HG03575 (cell line): ENCODE results near the gene POGK.
"Not testable (repeated sequence)": the region's sequence is repeated elsewhere in the genome, so short reads cannot be mapped to it uniquely, and the experiment has no call there.

Source experiments
- ATAC-seq: cut with Tn5 transposase; IDR thresholded peaks from one replicate; pipeline ENCODE4 v1.9.1; 2021; ENCODE audit not compliant: unreplicated experiment, insufficient number of reproducible peaks, low FRiP score; ENCODE audit errors: extremely low read depth

The POGK gene, protein sequence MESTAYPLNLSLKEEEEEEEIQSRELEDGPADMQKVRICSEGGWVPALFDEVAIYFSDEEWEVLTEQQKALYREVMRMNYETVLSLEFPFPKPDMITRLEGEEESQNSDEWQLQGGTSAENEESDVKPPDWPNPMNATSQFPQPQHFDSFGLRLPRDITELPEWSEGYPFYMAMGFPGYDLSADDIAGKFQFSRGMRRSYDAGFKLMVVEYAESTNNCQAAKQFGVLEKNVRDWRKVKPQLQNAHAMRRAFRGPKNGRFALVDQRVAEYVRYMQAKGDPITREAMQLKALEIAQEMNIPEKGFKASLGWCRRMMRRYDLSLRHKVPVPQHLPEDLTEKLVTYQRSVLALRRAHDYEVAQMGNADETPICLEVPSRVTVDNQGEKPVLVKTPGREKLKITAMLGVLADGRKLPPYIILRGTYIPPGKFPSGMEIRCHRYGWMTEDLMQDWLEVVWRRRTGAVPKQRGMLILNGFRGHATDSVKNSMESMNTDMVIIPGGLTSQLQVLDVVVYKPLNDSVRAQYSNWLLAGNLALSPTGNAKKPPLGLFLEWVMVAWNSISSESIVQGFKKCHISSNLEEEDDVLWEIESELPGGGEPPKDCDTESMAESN

DNA sequence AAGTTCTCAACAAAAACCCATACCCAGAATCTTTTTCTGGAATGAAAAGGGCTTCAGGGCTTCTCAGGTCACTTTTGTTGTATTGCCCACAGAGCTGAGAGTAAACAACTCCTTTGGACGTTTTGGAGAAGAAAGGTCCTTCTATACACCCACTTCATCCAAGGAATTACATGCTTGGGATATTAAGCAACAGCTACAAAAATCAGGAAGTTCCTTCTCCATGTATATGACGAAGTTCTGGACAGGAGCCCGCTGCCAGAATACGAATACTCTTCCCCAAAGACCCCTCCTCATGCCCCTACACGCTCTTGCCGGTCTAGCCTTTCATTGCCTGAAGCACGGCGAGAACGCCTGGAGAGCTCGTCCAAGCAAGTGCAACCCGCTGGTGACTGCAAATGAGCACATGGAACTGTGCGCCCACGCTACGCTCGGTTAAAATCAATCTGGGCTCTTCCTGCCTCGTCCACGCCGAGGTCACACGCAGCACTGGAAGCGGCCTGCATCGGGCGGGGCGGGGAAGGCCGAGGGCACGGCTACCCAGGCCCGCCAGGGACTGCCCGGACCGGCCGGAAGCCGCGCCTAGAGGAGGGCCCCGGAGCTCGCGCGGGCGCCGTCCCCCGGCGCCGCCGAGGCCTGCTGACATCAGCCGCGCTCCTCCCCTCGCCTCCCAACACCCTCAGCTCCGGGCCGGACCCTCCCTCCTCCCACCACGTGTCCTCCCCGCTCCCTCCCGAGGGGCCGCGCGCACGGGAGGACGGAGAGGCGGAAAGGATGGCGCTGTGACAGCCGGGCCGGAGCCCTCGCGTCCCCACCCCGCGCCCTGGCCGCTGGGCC is at the start of gene POGK:
Gene POGK (plus strand): TSS at position 710 of the 834 bp plus-strand sequence. CDS start 1,482 bp downstream, outside the sequence.
- peak; percentile 74 for ATAC-seq

DNA sequence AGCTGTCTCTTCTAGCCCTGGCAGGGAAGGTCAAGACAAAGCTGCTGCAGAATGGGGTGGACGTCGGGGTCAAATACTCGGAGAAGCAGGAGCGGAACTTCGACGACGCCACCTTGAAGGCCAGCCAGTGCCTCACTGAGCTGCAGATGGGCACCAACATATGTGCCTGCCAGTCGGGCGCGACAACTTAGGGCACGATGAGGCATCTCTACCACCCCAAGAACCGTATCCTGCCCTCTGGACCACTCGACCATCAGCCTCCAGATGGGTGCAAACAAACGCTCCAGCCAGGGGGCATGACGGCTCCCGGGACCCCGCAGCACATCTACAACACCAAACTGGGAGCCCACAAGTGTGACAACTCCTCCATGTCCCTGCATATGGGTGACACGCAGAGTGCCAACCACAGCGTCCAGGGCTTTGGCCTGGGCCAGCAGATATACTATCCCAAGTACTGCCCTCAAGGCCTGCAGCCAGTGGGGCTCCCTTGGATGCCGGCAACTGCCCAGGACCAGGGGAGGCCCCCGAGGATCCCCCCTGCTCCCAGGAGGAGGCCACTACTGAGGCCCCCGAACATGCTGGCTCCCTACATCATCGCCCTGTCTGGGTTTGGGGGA is 42.5 kb upstream of the POGK start:
- ATAC-seq: no peak

DNA sequence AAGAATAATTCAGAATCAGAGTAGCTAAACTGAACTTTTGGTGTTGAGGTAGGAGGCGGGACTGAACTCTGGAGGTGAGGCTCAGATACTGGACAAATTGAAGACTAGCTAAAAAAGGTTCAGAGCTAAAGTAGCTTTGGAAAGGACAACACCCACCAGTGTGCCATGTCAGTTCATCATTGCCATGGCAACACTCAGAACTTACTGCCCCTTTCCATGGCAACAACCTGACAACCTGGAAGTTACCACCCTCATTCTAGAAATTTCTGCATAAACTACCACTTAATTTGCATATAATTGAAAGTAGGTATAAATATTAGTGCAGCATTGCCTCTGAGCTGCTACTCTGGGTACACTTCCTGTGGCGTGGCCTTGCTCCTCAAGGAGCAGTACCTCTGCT is 30.3 kb upstream of the POGK start:
- no peak for ATAC-seq

DNA sequence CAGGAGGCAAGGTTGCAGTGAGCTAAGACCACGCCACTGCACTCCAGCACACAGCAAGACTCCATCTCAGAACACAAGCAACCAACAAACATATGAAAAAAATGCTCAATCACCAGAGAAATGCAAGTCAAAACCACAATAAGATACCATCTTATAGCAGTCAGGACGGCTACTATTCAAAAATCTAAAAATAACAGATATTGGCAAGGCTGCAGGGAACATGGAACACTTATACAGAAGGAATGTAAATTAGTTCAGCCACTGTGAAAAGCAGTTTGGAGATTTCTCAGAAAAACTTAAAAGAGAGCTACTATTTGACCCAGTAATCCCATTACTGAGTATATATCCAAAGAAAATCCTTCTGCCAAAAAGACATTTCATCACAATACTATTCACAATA is 27.6 kb upstream of the POGK start:
- ATAC-seq: no peak

DNA sequence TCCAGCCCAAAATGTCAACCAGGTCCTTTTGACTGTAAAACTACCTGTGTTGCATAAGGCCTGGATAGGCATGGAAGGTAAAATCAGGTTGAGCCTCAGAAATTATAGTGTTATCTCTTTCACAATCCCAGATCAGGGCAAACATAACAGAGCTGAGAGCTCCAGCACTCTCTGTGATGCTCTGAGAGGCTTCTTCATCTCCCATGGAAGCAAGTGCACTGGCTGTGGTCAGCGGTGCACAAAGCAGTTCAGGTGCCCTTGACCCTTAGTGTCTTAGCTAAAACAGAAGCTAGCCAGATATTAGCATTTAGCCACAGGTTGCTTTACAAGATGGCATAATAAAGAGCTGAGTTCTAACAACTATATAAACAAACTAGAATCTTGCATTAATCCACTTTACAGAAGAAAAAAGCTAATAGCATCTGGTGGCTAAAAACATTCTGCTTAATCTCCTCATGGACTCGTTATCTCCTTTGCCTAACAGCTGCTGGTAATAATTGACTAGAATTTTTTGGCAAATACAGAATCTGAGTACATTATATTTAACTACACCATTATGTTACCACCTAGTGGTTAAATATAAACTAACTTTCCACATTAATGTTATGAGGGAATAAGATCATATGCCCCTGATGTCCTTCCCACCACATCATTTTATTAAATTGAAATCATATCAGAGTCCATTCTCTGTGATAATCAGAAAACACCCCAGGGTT is 25.6 kb upstream of the POGK start:
- no peak for ATAC-seq

DNA sequence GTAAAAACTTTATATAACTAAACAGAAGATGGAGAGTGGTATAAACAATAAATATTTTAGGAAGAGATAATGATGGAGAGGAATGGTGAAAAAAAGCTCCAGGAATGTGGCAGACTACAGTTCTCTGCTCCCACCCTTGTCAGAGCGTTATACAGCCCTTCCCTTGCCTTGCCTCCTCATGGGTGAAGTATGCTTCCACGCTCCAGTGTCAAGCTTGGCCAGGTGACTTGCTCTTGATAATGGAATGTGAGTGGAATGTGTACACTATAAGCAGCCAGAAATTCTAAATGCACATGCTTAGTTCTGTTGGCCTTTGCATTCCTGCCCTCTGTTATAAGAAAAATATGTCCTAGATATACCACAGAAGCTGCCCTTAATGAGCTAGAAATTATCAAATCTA is 24.7 kb upstream of the POGK start:
- ATAC-seq: no peak

DNA sequence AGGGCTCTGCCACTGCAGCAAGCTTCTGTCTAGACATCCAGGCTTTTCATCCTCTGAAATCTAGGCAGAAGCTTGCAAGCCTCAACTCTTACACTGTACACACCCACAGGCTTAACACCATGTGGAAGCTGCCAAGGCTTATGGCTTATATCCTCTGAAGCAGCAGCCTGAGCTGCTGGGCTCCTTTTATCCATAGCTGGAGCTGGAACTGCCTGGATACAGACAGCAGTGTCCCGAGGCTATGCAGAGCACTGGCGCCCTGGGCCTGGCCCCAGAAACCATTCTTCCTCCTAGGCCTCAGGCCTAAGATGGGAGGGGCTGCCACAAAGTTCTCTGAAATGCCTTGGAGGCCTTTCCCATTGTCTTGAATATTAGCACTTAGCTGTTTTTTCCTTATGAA is 19.3 kb upstream of the POGK start:
- ATAC-seq: no peak

DNA sequence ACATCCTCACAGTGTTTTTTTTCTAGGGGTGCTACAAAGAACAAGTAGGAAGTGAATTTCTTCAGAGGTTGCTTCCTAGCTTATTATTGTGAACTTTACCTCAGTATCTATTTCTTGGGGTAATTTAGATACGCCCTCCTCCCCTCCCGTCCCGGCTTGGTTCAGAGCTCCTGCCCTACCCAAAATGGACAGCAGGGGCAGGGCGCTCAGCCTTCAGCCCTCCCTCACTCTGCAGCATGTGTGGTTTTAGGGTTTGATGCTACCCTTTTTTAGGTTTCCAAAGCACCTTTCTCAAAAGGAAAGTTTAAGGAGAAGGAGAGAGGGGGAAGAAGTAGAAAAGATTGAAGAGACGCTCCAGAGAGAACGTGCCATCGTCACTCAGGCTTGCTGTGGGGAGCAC is 16.9 kb upstream of the POGK start:
- no peak for ATAC-seq

DNA sequence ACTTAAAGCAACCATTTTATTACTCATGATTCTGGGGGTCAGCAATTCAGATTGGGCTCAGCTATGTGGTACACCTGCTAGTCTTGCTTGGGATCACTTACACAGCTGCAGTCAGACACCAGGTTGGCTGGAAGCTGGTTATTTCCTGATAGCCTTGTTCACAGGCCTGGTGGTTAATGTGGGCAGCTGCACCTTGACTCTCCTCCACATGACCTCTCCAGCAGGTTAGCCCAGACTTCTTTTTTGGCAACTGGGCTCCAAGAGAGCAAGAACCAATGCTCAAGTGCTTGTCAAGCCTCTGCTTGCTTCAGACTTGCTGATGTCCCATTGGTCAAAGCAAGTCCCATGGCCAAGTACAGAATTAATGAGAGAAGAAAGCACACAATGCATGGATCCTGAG is 11.8 kb upstream of the POGK start:
- no peak for ATAC-seq

DNA sequence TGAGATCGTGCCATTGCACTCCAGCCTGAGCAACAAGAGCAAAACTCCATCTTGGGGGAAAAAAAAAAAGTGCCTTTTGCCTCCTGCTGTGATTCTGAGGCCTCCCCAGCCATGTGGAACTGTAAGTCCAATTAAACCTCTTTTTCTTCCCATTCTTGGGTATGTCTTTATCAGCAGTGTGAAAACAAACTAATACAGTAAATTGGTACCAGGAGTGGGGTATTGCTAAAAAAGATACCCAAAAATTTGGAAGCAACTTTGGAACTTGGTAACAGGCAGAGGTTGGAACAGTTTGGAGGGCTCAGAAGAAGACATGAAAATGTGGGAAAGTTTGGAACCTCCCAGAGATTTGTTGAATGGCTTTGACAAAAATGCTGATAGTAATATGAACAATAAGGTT is 9.5 kb upstream of the POGK start:
- ATAC-seq: not testable (repeated sequence)

DNA sequence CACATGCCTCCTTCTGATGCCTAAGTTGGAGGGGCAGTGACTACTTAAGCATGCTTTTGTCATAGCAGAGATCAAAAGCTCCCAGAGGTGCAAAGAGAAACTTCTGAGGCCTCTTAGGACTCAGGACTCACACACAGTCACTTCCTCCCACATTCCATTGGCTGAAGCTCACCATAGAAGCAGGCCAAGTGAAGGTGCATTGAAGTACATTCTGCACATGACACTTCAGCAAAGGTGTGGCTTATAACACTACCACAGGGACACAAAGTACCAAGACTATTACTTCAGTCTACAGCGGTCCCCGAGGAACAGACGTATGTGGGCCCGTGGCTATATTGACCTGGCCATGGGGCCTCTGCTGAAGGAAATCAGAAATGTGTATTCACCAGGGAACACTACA is 2.5 kb upstream of the POGK start:
- ATAC-seq: no peak

DNA sequence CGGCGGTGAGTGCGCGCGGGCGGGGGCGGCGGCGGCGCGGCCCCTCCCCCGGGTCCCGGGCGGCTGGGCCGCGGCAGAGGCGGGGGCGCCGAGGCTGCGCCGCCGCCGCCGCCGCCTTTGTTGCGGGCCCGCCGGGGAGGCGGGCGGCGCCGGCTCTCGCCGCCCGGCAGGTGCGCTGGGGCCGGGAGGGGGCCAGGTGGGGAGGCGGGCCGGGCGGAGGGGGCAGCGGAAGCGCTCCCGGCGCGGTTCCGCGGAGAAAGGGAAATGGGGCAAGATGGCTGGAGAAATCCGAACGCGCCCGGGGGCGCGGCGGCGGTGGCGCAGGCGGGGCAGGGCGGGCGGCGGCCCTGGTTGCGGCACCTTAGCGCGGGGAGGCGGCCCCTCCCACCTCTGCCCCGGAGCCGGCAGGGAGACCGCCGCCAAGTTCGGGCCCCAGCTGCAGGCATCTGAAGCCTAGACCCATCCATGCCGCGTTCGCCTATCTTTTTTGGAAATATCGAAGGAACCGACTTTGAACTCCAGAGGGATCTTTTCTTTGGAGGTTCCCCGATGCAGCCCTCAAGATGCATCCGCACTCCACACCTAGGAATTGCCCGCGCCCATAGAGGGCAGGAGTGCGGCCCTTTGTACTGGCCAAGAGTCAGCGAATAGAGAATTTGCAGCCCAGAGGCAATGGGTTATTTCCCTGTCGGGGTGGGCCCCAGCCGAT is 479 bp downstream of the POGK start:
- ATAC-seq: no peak

DNA sequence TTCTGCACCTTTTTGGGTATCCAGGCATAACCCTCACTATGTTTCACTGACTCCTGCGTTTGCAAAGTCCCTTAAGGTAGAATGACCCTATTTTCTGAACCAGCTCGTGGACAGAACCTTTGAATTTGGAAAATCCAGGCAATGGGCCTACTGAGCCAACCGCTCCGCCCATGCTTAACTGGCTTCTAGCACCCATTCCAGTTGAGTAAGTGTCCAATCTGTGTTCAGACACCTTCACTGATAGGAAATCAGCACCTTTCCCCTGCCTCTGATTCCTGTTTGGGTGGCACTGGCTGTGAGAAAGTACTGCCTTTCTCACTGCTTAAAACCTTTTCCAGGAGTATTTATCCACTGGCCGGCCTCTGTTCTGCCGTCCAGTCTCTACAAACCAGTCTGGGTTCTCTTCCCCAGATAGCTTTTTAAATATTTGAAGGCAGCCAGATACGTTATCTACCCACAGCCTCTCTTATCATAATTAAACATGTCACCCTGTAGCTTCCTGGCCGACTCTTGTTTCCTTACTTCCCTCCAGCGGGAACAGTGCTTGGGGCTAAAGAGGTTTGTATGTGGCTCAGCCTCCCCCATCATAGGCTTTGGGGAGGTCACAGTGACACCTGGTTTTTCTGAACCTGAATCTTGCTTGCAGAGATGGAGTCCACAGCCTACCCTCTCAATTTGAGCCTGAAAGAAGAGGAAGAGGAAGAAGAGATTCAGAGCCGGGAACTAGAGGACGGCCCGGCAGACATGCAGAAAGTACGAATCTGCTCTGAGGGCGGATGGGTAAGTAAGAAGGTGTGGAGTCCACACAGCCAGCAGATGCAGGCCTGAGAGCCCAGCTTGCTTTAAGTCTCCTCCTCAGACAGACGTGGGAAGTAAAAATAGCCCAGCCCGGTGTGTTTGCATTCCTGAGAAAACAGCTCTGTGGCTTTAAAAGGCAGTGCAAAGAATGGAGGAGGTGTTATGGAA is 1.3 kb downstream of the POGK start:
- no peak for ATAC-seq

DNA sequence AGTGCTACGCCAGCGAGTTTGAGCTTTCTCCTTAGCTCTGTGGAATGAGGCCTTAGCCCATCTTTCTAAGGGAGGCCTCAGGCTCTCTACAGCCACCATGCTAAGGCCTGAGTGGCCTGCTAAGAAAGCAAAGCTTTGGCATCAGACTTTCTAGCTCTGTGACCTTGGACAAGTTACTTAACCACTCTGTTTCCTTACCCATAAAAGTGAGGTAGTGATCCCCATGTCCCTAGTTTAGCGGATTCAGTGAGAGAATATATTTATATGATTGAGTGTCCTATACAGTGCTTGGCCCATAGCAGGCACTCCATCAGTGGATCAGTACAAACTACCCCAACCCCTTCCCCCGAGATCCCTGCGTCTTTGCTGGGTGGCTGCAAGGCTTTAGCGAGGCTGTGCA is 4.0 kb downstream of the POGK start:
- no peak for ATAC-seq

DNA sequence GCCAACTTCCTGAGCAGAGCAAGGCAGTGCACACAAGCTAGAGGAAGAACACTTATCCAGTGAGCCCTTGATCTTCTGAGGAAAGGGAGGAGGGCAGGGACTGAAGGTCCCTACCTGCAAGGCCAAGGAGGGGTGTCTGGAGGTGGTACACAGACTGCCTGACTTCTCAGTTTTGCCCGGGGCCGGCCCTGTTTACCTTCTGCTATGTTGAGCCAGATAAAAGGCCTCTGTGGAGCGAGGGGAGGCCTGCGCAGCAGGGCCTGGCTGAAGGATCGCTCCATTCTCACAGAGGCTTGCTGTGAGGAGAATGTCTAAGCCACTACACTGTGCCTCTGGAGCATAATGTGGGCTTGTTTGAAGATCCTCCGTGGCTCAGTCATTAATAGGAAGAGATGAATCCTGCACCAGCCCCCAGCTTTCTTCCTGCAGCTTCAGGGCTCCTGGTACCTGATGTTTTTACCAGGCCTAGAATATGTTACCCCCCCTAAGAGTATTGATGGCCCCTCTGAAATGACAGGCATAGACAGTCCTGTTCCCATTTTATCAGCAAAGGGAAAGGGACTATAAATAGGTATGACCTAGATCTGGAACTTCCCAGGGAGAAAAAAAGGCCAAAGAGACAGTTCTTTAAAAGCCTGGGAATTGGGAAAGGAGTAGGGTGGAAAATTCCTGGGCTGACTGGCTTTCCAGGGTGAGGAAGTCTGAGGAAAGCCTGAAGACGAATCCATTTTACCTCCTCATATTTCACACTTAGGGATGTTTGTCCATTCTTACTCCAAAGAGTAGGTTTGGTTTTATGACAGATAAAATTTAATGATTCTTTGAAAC is 4.7 kb downstream of the POGK start:
- no peak for ATAC-seq

DNA sequence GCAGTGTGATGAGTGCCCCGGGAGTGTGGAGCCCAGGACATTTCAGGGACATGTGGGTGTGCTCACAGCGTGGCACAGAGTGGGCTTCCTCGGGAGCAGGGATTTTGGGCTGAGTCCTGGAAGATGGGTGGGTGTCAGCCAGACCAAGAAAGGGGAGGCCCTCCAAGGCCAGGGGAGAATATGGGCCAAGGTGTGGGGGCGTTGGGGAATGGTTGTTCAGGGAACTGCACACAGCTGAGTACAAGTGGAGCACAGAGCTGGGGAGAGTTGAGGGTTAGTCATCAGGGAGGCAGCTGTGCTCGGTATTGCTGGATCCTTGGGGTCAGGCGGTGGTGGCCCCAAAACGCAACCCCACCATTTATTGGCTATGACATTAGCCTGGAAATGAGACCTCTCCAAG is 5.5 kb downstream of the POGK start:
- no peak for ATAC-seq
